Placental epithelial cell (primary cell): ENCODE measurements around the gene ZIC2. TPM values are rescaled to one million over a fixed set of nuclear protein-coding genes. Genes with fewer than 3 reads are reported as not detected.

Source experiments
- total RNA-seq: library from RNA; depleted of rRNA; stranded (reverse); fragments of >200 nt; gene quantifications from 2 replicates; pipeline ENCODE4 v1.2.3, GENCODE V29; 2012

Gene ZIC2
- not detected in 2 replicates for total RNA-seq

GRCh38 chr13:99981735-99982035 is at the start of gene ZIC2:
TSS of gene ZIC2 (plus strand) at chr13:99981784. CDS start at chr13:99982065, 281 bp downstream.

GRCh38 chr13:99971576-99972189 is 9.9 kb upstream of the ZIC2 start, which contains the start of gene ZIC5:
TSS of gene ZIC5 (minus strand) at chr13:99971767. CDS start at chr13:99971603, 164 bp downstream.

Other genes with a start within 250 kb of the ZIC2 start
- not detected in 2 replicates for gene ZIC5, start 10.0 kb upstream of the ZIC2 start, total RNA-seq
- 16.6 and 22.8 TPM in 2 replicates for gene PCCA, start 107.3 kb downstream of the ZIC2 start, total RNA-seq